ENCODE data around the gene BRAT1. TPM values are rescaled to one million over a fixed set of nuclear protein-coding genes. Genes with fewer than 3 reads are reported as not detected.

Gene BRAT1
- total and polyA plus RNA-seq, 2 donors (not counting 1 experiment from before 2014, with no cell fraction given): 4.0 to 20.1 TPM

DNA sequence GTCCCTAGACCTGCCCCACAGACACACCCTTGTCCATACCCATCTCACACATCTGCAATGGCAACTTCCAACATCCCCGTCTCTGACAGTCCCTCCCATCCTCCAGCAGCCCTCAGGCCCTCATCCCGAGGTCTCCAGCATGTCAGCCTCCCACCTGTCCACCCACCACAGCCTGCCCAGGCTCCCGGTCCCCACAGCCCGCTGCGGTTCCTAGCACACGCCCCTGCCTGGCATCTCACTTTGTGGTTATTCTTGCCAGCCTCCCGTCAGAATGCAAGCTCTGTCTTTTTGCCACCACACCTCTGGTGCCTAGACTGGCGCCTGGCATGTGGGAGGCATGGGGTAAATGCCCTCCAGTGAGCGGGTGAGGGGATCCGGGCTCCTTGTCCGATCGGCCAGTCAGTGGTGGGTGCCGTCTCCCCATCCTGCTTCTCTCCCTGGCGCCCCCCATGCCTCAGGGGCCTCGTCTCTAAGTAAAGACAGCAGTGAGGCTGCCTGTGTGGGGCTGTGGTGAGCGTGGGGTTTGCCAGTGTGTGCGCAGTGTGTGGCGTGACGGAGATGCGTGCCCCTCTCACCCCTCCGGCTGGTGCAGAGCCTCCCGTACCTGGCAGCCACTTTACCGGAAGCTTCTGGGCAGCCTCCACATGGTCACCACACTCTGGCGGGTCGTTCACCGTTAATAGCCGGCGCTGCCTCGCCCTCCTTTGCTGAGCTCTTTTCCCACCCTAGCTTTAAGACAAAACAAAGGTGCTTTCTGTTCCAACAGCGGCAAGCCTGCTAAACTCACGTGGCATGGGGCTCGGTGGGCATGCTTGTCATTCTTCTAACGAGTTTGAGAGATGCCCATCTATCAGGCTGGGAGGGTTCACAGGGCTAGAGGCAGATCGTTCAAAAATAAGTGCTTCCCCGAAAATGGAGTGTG lies 48.0 kb upstream of the BRAT1 start:
- TF ChIP-seq, protein P1, sequence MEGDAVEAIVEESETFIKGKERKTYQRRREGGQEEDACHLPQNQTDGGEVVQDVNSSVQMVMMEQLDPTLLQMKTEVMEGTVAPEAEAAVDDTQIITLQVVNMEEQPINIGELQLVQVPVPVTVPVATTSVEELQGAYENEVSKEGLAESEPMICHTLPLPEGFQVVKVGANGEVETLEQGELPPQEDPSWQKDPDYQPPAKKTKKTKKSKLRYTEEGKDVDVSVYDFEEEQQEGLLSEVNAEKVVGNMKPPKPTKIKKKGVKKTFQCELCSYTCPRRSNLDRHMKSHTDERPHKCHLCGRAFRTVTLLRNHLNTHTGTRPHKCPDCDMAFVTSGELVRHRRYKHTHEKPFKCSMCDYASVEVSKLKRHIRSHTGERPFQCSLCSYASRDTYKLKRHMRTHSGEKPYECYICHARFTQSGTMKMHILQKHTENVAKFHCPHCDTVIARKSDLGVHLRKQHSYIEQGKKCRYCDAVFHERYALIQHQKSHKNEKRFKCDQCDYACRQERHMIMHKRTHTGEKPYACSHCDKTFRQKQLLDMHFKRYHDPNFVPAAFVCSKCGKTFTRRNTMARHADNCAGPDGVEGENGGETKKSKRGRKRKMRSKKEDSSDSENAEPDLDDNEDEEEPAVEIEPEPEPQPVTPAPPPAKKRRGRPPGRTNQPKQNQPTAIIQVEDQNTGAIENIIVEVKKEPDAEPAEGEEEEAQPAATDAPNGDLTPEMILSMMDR (conservative IDR thresholded peaks at IDR 0.05 in 1 of 2, IDR thresholded peaks at IDR 0.05 in 1 of 2; ENCODE audit: low read depth in 1 of 2, low read length in 2 of 2): no peak
- no peak for TF ChIP-seq EZH2 (IDR thresholded peaks at IDR 0.05; ENCODE audit: low read length, missing control alignments)
- no peak overlapping the region for H3K9ac ChIP-seq (ENCODE audit: insufficient read depth, low read length)
- no peaks in the 10 kb centered on the region for H4K20me1 ChIP-seq (ENCODE audit: control insufficient read depth, extremely low read depth, insufficient read depth, low read length)
- peaks cover 5% of the 10 kb centered on the region for H3K36me3 ChIP-seq (ENCODE audit: control insufficient read depth, insufficient read depth, low read length)
- no peak overlapping the region for H3K4me3 ChIP-seq (replicated peaks in 1 of 4; ENCODE audit: control extremely low read depth in 1 of 4, insufficient read depth in 1 of 4, low read depth in 3 of 4, low read length in 4 of 4)
- no peaks in the 10 kb centered on the region for H3K79me2 ChIP-seq (ENCODE audit: control insufficient read depth, insufficient read depth, low read length)
- H3K4me1 ChIP-seq (ENCODE audit: control insufficient read depth, extremely low read depth, insufficient read depth, low read length): no peaks in the 10 kb centered on the region
- no peak for DNase-seq (ENCODE audit: low read depth in 2 of 2)
- no peak overlapping the region for H2AFZ ChIP-seq (ENCODE audit: low read length)
- H3K9me3 ChIP-seq (ENCODE audit: control insufficient read depth, insufficient read depth, low read depth, low read length): no peaks in the 10 kb centered on the region
- H3K4me2 ChIP-seq (ENCODE audit: extremely low read depth, insufficient read depth, low read length): no peak overlapping the region
- H3K27me3 ChIP-seq (ENCODE audit: control insufficient read depth, insufficient read depth, low read length): no peaks in the 10 kb centered on the region
- no peak overlapping the region for H3K27ac ChIP-seq (ENCODE audit: insufficient read depth, low read length)

DNA sequence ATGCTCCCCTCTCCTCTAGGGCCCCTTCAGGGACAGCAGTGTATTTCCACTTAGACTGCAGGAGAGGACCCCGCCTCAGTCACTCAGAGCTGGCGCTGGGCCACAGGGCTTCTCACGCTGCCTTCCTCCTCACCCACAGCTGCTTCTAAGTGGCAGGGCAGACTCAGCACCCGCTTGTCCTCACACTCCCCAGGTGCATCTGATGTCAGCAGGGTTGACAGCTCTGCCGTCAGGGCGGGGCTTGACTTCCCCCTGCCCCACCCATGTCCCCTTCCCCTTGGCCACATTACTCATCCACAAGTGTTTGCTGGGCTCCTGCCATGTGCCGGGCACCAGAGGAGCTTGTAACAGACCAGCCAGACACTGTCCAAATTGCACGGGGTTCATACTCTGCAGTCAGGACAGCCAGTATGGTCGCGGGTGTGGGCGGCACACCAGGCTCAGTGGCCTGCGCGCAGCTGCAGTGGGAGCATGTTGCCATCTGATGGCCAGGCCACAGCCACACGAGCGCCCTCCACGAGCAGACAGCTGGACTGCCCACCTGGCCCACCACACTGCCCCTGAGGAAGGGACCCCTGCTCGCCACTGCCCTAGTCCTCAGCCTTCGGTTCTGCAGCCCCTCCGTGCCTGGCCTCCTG lies 47.2 kb upstream of the BRAT1 start:
- Histone ChIP-seq H3K27ac (ENCODE audit: insufficient read depth, low read length) (no peak overlapping the region), H2AFZ (ENCODE audit: low read length) (no peak overlapping the region), H3K4me1 (ENCODE audit: control insufficient read depth, extremely low read depth, insufficient read depth, low read length) (no peaks in the 10 kb centered on the region), H3K79me2 (ENCODE audit: control insufficient read depth, insufficient read depth, low read length) (no peaks in the 10 kb centered on the region), H3K4me3 (replicated peaks in 1 of 4; ENCODE audit: control extremely low read depth in 1 of 4, insufficient read depth in 1 of 4, low read depth in 3 of 4, low read length in 4 of 4) (no peak overlapping the region), H4K20me1 (ENCODE audit: control insufficient read depth, extremely low read depth, insufficient read depth, low read length) (no peaks in the 10 kb centered on the region), H3K36me3 (ENCODE audit: control insufficient read depth, insufficient read depth, low read length) (peaks cover 7% of the 10 kb centered on the region), H3K9ac (ENCODE audit: insufficient read depth, low read length) (no peak overlapping the region), H3K9me3 (ENCODE audit: control insufficient read depth, insufficient read depth, low read depth, low read length) (no peaks in the 10 kb centered on the region), H3K27me3 (ENCODE audit: control insufficient read depth, insufficient read depth, low read length) (no peaks in the 10 kb centered on the region), H3K4me2 (ENCODE audit: extremely low read depth, insufficient read depth, low read length) (no peak overlapping the region)
- no peak for TF ChIP-seq EZH2 (IDR thresholded peaks at IDR 0.05; ENCODE audit: low read length, missing control alignments)
- TF ChIP-seq, protein P1 (conservative IDR thresholded peaks at IDR 0.05 in 1 of 2, IDR thresholded peaks at IDR 0.05 in 1 of 2; ENCODE audit: low read depth in 1 of 2, low read length in 2 of 2): no peak
- no peak for DNase-seq (ENCODE audit: low read depth in 2 of 2)

DNA sequence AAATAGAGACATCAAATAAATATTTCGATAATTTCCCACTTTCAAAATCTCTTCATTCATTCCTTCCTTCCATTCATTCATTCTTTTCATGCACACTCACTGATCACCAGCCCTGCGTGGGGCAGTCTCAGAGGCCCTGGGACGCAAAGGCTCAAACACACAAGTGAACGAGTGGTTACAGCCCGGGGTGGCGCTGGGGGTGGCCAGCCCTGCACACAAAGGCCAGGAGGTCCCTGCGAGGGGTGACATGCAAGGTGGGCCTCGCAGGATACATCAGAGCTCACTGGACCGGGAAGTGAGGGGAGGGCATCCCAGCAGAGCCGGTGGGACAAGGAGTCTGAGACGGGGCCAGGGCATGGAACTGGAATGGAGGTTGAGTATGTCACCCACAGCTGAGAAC lies 46.6 kb upstream of the BRAT1 start:
- H3K27me3 ChIP-seq (ENCODE audit: control insufficient read depth, insufficient read depth, low read length): no peaks in the 10 kb centered on the region
- no peak for TF ChIP-seq EZH2 (IDR thresholded peaks at IDR 0.05; ENCODE audit: low read length, missing control alignments)
- TF ChIP-seq, protein P1 (conservative IDR thresholded peaks at IDR 0.05 in 1 of 2, IDR thresholded peaks at IDR 0.05 in 1 of 2; ENCODE audit: low read depth in 1 of 2, low read length in 2 of 2): no peak
- no peak overlapping the region for H3K4me2 ChIP-seq (ENCODE audit: extremely low read depth, insufficient read depth, low read length)
- H2AFZ ChIP-seq (ENCODE audit: low read length): no peak overlapping the region
- no peaks in the 10 kb centered on the region for H3K9me3 ChIP-seq (ENCODE audit: control insufficient read depth, insufficient read depth, low read depth, low read length)
- no peak overlapping the region for H3K4me3 ChIP-seq (replicated peaks in 1 of 4; ENCODE audit: control extremely low read depth in 1 of 4, insufficient read depth in 1 of 4, low read depth in 3 of 4, low read length in 4 of 4)
- no peaks in the 10 kb centered on the region for H3K79me2 ChIP-seq (ENCODE audit: control insufficient read depth, insufficient read depth, low read length)
- DNase-seq (ENCODE audit: low read depth in 2 of 2): no peak
- no peak overlapping the region for H3K27ac ChIP-seq (ENCODE audit: insufficient read depth, low read length)
- H4K20me1 ChIP-seq (ENCODE audit: control insufficient read depth, extremely low read depth, insufficient read depth, low read length): no peaks in the 10 kb centered on the region
- no peak overlapping the region for H3K9ac ChIP-seq (ENCODE audit: insufficient read depth, low read length)
- no peaks in the 10 kb centered on the region for H3K4me1 ChIP-seq (ENCODE audit: control insufficient read depth, extremely low read depth, insufficient read depth, low read length)
- H3K36me3 ChIP-seq (ENCODE audit: control insufficient read depth, insufficient read depth, low read length): peaks cover 7% of the 10 kb centered on the region

Measured in fibroblast of lung (primary cell).